ENCODE results near the gene ARL5A. TPM values are rescaled to one million over a fixed set of nuclear protein-coding genes. Genes with fewer than 3 reads are reported as not detected.

The ARL5A gene
- total and polyA plus RNA-seq, 9 of the 15 experiments (the other 6 are each of a cell fraction or from before 2014, with no cell fraction given): 16.3 to 117 (median 88.4) TPM

GRCh38 chr2:151860210-151860609, 32.0 kb upstream of the ARL5A start:
- H3K36me3 ChIP-seq (ENCODE audit: control insufficient read depth, insufficient read depth, low read length): no peaks in the 10 kb centered on the region
- no peaks in the 10 kb centered on the region for H4K20me1 ChIP-seq (replicated peaks; ENCODE audit: control insufficient read depth, insufficient read depth, low read length)
- ChIA-PET POLR2A (interaction anchor here (1.1 kb wide), 1 partner anchor 26 kb away, joined by 3 read pairs; no protein-coding TSS in a partner anchor), CTCF (ENCODE audit: low intra/inter-chr PET ratio) (no interaction called here)
- ATAC-seq (no peak), FAIRE-seq (no peak), DNase-seq (ENCODE audit: extremely low read depth in 1 of 4, low spot score in 3 of 4) (no peak)
- no peak overlapping the region for H3K27ac ChIP-seq (ENCODE audit: extremely low read depth, low read depth, low read length)
- H3K4me2 ChIP-seq (ENCODE audit: insufficient read depth, low read length): no peak overlapping the region
- H2AFZ ChIP-seq (ENCODE audit: low read depth, low read length): no peak overlapping the region
- no peaks in the 10 kb centered on the region for H3K4me1 ChIP-seq (replicated peaks in 1 of 2; ENCODE audit: control insufficient read depth in 2 of 2, insufficient read depth in 2 of 2, low read length in 2 of 2)
- no TSS peak for BruUV-seq (replicated peaks)
- H3K9me3 ChIP-seq (replicated peaks; ENCODE audit: control insufficient read depth, insufficient read depth, low read depth, low read length): no peaks in the 10 kb centered on the region
- H3K27me3 ChIP-seq (ENCODE audit: control insufficient read depth in 2 of 2, insufficient read depth in 2 of 2, low read length in 2 of 2): peaks cover 0 to 13% of the 10 kb centered on the region in 2 experiments; a peak in 4 of 5 replicates
- in situ Hi-C loops (cut with MboI) (no loop called here), intact Hi-C loops (cut with micrococcal nuclease) (no loop called here)
- no peaks in the 10 kb centered on the region for H3K79me2 ChIP-seq (ENCODE audit: control insufficient read depth, insufficient read depth, low read length)
- H3K9ac ChIP-seq (ENCODE audit: insufficient read depth in 1 of 2, low read depth in 2 of 2, low read length in 2 of 2): no peak overlapping the region
- no peaks in the 10 kb centered on the region for H3K9me1 ChIP-seq (ENCODE audit: control insufficient read depth, insufficient read depth, low read length)
- WGBS (ENCODE audit: insufficient coverage, low coverage, missing lambda C conversion rate): 1% methylated on average over 4 of the region's 4 CpGs
- TF ChIP-seq HDAC3 (IDR thresholded peaks at IDR 0.05; ENCODE audit: borderline replicate concordance, partially characterized antibody): no peak
- TF ChIP-seq, protein P1, sequence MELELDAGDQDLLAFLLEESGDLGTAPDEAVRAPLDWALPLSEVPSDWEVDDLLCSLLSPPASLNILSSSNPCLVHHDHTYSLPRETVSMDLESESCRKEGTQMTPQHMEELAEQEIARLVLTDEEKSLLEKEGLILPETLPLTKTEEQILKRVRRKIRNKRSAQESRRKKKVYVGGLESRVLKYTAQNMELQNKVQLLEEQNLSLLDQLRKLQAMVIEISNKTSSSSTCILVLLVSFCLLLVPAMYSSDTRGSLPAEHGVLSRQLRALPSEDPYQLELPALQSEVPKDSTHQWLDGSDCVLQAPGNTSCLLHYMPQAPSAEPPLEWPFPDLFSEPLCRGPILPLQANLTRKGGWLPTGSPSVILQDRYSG (tag; conservative IDR thresholded peaks at IDR 0.05; ENCODE audit: low read depth): no peak
- TF ChIP-seq, protein P2, sequence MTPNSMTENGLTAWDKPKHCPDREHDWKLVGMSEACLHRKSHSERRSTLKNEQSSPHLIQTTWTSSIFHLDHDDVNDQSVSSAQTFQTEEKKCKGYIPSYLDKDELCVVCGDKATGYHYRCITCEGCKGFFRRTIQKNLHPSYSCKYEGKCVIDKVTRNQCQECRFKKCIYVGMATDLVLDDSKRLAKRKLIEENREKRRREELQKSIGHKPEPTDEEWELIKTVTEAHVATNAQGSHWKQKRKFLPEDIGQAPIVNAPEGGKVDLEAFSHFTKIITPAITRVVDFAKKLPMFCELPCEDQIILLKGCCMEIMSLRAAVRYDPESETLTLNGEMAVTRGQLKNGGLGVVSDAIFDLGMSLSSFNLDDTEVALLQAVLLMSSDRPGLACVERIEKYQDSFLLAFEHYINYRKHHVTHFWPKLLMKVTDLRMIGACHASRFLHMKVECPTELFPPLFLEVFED (CRISPR knock-in tag; conservative IDR thresholded peaks at IDR 0.05): no peak
- TF ChIP-seq ZFPM2 (CRISPR knock-in tag; IDR thresholded peaks at IDR 0.05): no peak
- no peak for TF ChIP-seq ZNF3 (CRISPR knock-in tag; IDR thresholded peaks at IDR 0.05)
- TF ChIP-seq TBP (optimal IDR thresholded peaks at IDR 0.05; ENCODE audit: low read depth, low read length): no peak
- TF ChIP-seq HMBOX1 (IDR thresholded peaks at IDR 0.05): peak; percentile 53
- TF ChIP-seq NEUROD1 (IDR thresholded peaks at IDR 0.05; ENCODE audit: borderline replicate concordance, low read depth, low read length, partially characterized antibody): no peak
- H3K4me3 ChIP-seq: no peak overlapping the region

Data from K562 (cell line).